HepG2 (cell line): ENCODE measurements around the gene FRMD4A. TPM values are rescaled to one million over a fixed set of nuclear protein-coding genes. Genes with fewer than 3 reads are reported as not detected.

ENCODE experiments used
- ATAC-seq: fragments of 200-7000 bp; cut with Tn5 transposase; 3 replicates; pipeline ENCODE4 v1.9.1; 2020; ENCODE audit warnings: mild to moderate bottlenecking, moderate library complexity
- BruUV-seq: library from RNA; stranded (reverse); fragments of 400-500 nt; replicated peaks from 2 replicates; lab custom pipeline; 2021; lab: Mats Ljungman, UMichigan
- CTCF ChIA-PET: fragments of 300-600 bp; formaldehyde crosslinking; extraction: SDS; loops from one replicate; lab custom pipeline; 2021; ENCODE audit warnings: low total read pairs, inconsistent platforms, low intra/inter-chr PET ratio; lab: Yijun Ruan, JAX
- POLR2A ChIA-PET: fragments of 350-600 bp; sonication (Branson Sonifier 250); formaldehyde crosslinking; loops from one replicate; lab custom pipeline; 2020; ENCODE audit warnings: antibody characterized with exemption, inconsistent platforms; lab: Yijun Ruan, JAX
- DNase-seq: peaks from one replicate; pipeline ENCODE4 v3.0.0-alpha.2; 2015; ENCODE audit warnings: low spot score
- FAIRE-seq: peaks from 3 replicates; lab custom pipeline; 2011; peaks lifted over from hg19 to GRCh38; lab: Jason Lieb, UNC
- H2AFZ ChIP-seq: one replicate; pipeline ENCODE4 v1.6.1; 2011; ENCODE audit warnings: low read length, inconsistent platforms
- H3K27ac ChIP-seq: fragments of 300-600 bp; 3 replicates; pipeline ENCODE4 v1.8.0; 2011; ENCODE audit warnings: mixed run types, mild to moderate bottlenecking, mixed read lengths, low read length, inconsistent platforms; ENCODE audit not compliant: insufficient read depth; ENCODE audit errors: extremely low read length
- H3K27me3 ChIP-seq, 2 experiments: fragments of 200-600 bp in 1 of 2; 2 replicates in 1 of 2; 3 replicates in 1 of 2; pipeline versions ENCODE4 v1.6.0 to v1.8.0; 2011; ENCODE audit warnings: low read length in 2 of 2, mild to moderate bottlenecking in 2 of 2, moderate library complexity in 2 of 2, inconsistent platforms in 1 of 2; ENCODE audit not compliant: insufficient read depth in 2 of 2, control insufficient read depth in 1 of 2
- H3K36me3 ChIP-seq, 2 experiments: fragments of 200-600 bp in 1 of 2; replicated peaks in 1 of 2; 2 replicates in 1 of 2; 3 replicates in 1 of 2; pipeline versions ENCODE4 v1.5.1 to v1.8.0; 2011; ENCODE audit warnings: low read length in 2 of 2, inconsistent platforms in 1 of 2; ENCODE audit not compliant: insufficient read depth in 2 of 2, control insufficient read depth in 1 of 2
- H3K4me1 ChIP-seq: 2 replicates; pipeline ENCODE4 v1.5.1; 2012; ENCODE audit warnings: low read length, inconsistent platforms; ENCODE audit not compliant: insufficient read depth
- H3K4me2 ChIP-seq: 2 replicates; pipeline ENCODE4 v1.6.0; 2011; ENCODE audit warnings: low read depth, low read length, inconsistent platforms
- H3K4me3 ChIP-seq, 3 experiments: fragments of 200-600 bp in 1 of 3; sonication (generic), shearing (Covaris generic) in 1 of 3; replicated peaks in 1 of 3; 2 replicates each; pipeline ENCODE4 v1.5.1; 2011 to 2016; ENCODE audit warnings: low read length in 3 of 3, inconsistent platforms in 2 of 3, low read depth in 2 of 3, mild to moderate bottlenecking in 2 of 3, control low read depth in 1 of 3, mixed read lengths in 1 of 3; ENCODE audit not compliant: insufficient read depth in 1 of 3
- H3K79me2 ChIP-seq: one replicate; pipeline ENCODE4 v1.6.1; 2011; ENCODE audit warnings: low read length, inconsistent platforms; ENCODE audit not compliant: insufficient read depth
- H3K9ac ChIP-seq: 2 replicates; pipeline ENCODE4 v1.6.0; 2011; ENCODE audit warnings: mild to moderate bottlenecking, low read depth, low read length, inconsistent platforms; ENCODE audit not compliant: insufficient read depth
- H3K9me3 ChIP-seq: 2 replicates; pipeline ENCODE4 v1.5.1; 2012; ENCODE audit warnings: mild to moderate bottlenecking, low read length
- H4K20me1 ChIP-seq: 2 replicates; pipeline ENCODE4 v1.6.0; 2011; ENCODE audit warnings: inconsistent platforms, mild to moderate bottlenecking, low read length, moderate library complexity; ENCODE audit not compliant: insufficient read depth
- BCL6 ChIP-seq: IDR thresholded peaks from 2 replicates; pipeline ENCODE4 v1.6.1; 2016; ENCODE audit warnings: missing genetic modification reagents, missing compliant biosample characterization
- CAMTA2 ChIP-seq: sonication (generic); formaldehyde crosslinking; IDR thresholded peaks from 2 replicates; pipeline ENCODE4 v1.4.0; 2020; ENCODE audit warnings: mild to moderate bottlenecking, missing genetic modification reagents, borderline replicate concordance
- FLYWCH1 ChIP-seq: sonication (generic); formaldehyde crosslinking; IDR thresholded peaks from 2 replicates; pipeline ENCODE4 v1.8.1; 2023; ENCODE audit warnings: mild to moderate bottlenecking, missing genetic modification reagents
- ISX ChIP-seq: sonication (generic); formaldehyde crosslinking; conservative IDR thresholded peaks from 2 replicates; pipeline ENCODE4 v1.5.0; 2020; ENCODE audit warnings: missing genetic modification reagents
- KDM1A ChIP-seq: IDR thresholded peaks from 2 replicates; pipeline ENCODE4 v1.6.1; 2016; ENCODE audit warnings: missing compliant biosample characterization
- LCORL ChIP-seq, 2 experiments: fragments of 450-650 bp in 1 of 2; sonication (generic) in 1 of 2; formaldehyde crosslinking in 1 of 2; IDR thresholded peaks; 2 replicates each; pipeline versions ENCODE4 v1.5.0 to v1.6.1; 2017 to 2020; ENCODE audit warnings: antibody characterized with exemption in 1 of 2, missing genetic modification reagents in 1 of 2
- NFYB ChIP-seq: sonication (generic); formaldehyde crosslinking; IDR thresholded peaks from 2 replicates; pipeline ENCODE4 v1.4.0; 2020; ENCODE audit warnings: missing genetic modification reagents
- RERE ChIP-seq: IDR thresholded peaks from 2 replicates; pipeline ENCODE4 v1.6.1; 2016; ENCODE audit warnings: low read depth, missing genetic modification reagents, missing compliant biosample characterization
- SNAPC2 ChIP-seq: sonication (generic); formaldehyde crosslinking; IDR thresholded peaks from 2 replicates; pipeline ENCODE4 v1.8.1; 2022; ENCODE audit warnings: mild to moderate bottlenecking, missing genetic modification reagents
- SNRNP70 ChIP-seq: fragments of 200-400 bp; formaldehyde crosslinking; IDR thresholded peaks from 2 replicates; pipeline ENCODE4 v1.6.1; 2017; ENCODE audit warnings: mild to moderate bottlenecking, low read depth, low read length, moderate library complexity
- TP53 ChIP-seq: sonication (generic); formaldehyde crosslinking; conservative IDR thresholded peaks from 2 replicates; pipeline ENCODE4 v1.4.0; 2020; ENCODE audit warnings: missing genetic modification reagents
- YEATS4 ChIP-seq: sonication (generic); formaldehyde crosslinking; IDR thresholded peaks from 2 replicates; pipeline ENCODE4 v1.4.0; 2020; ENCODE audit warnings: missing genetic modification reagents, borderline replicate concordance
- ZBTB21 ChIP-seq: sonication (generic); formaldehyde crosslinking; IDR thresholded peaks from 2 replicates; pipeline ENCODE4 v1.4.0; 2020; ENCODE audit warnings: missing genetic modification reagents
- ZMYM3 ChIP-seq: sonication (generic); formaldehyde crosslinking; IDR thresholded peaks from 2 replicates; pipeline ENCODE4 v1.5.1; 2020; ENCODE audit warnings: mild to moderate bottlenecking, missing genetic modification reagents
- ZNF101 ChIP-seq: sonication (generic); formaldehyde crosslinking; IDR thresholded peaks from 2 replicates; pipeline ENCODE4 v1.4.0; 2020; ENCODE audit warnings: mild to moderate bottlenecking, low read depth, missing genetic modification reagents, borderline replicate concordance
- ZNF180 ChIP-seq: sonication (generic); formaldehyde crosslinking; IDR thresholded peaks from 2 replicates; pipeline ENCODE4 v1.4.0; 2020; ENCODE audit warnings: low read depth, missing genetic modification reagents, borderline replicate concordance
- ZNF329 ChIP-seq: sonication (generic); formaldehyde crosslinking; IDR thresholded peaks from 2 replicates; pipeline ENCODE4 v1.9.0; 2021; ENCODE audit warnings: low read depth, mild to moderate bottlenecking, missing genetic modification reagents
- ZNF7 ChIP-seq: IDR thresholded peaks from 2 replicates; pipeline ENCODE4 v1.6.1; 2016; ENCODE audit warnings: missing biosample characterization, missing genetic modification reagents
- WGBS: methylation state at CpG from one replicate; pipeline ENCODE4 v1.1.6; 2017; ENCODE audit warnings: low lambda C conversion rate; 5-methylcytosine and 5-hydroxymethylcytosine counted together
- in situ Hi-C: cut with HindIII; loops from 2 replicates; pipeline ENCODE4 v1.10.0; 2017; ENCODE audit warnings: low pct_unique_long_range_greater_than_20kb; ENCODE audit not compliant: extremely low pct_ligation_motif_present
- intact Hi-C: fragments of 100-400 bp; cut with micrococcal nuclease; formaldehyde crosslinking; loops from one replicate; pipeline ENCODE4 v1.10.0; 2022; ENCODE audit not compliant: unreplicated experiment
- polyA plus RNA-seq, 8 experiments: library from polyadenylated mRNA; depleted of rRNA in 3 of 8; stranded (reverse) in 7 of 8; unstranded in 1 of 8; fragments of >200 nt; fragmentation: Illumina TruSeq in 4 of 8; extraction: Trizol in 4 of 8; gene quantifications; 2 replicates each; pipeline versions ENCODE4 v1.2.1 to v1.2.3, GENCODE V29; 2011 to 2016; ENCODE audit warnings: low read depth in 4 of 8, missing spikeins in 1 of 8, mixed read lengths in 1 of 8; ENCODE audit not compliant: insufficient read depth in 1 of 8
- total RNA-seq, 5 experiments: library from RNA; depleted of rRNA; stranded (reverse); fragments of >200 nt; fragmentation: Illumina TruSeq; extraction: Trizol; gene quantifications; 2 replicates each; pipeline ENCODE4 v1.2.3, GENCODE V29; 2016; ENCODE audit warnings: low read depth in 1 of 5

Gene FRMD4A
- total and polyA plus RNA-seq, 2 of the 13 experiments (the other 11 are each of a cell fraction or from before 2014, with no cell fraction given), result 0.09 to 0.26 TPM

- no TSS peak for BruUV-seq
- no peak overlapping the region for H3K9ac ChIP-seq
Measured at GRCh38 chr10:13911821-13912520, 418.8 kb downstream of the FRMD4A start.

More at GRCh38 chr10:13911821-13912520, 418.8 kb downstream of the FRMD4A start:
- TF ChIP-seq ZNF7 (CRISPR knock-in tag) (no peak), ZBTB21 (no peak), FLYWCH1 (CRISPR knock-in tag) (no peak), SNRNP70 (no peak), ZMYM3 (CRISPR knock-in tag) (no peak), BCL6 (CRISPR knock-in tag) (no peak), ZNF101 (CRISPR knock-in tag) (no peak), CAMTA2 (CRISPR knock-in tag) (no peak), TP53 (CRISPR knock-in tag) (no peak), KDM1A (CRISPR knock-in tag) (no peak), NFYB (CRISPR knock-in tag) (no peak), LCORL (IDR thresholded peaks at IDR 0.05) (no peak), LCORL (CRISPR knock-in tag; IDR thresholded peaks at IDR 0.05) (no peak), ISX (CRISPR knock-in tag) (no peak), SNAPC2 (no peak), ZNF180 (CRISPR knock-in tag) (no peak), RERE (CRISPR knock-in tag) (no peak), ZNF329 (no peak), YEATS4 (CRISPR knock-in tag) (no peak)
- Histone ChIP-seq H3K79me2 (no peaks in the 10 kb centered on the region), H3K36me3 (no peaks in the 10 kb centered on the region), H3K4me1 (peaks cover 10% of the 10 kb centered on the region), H4K20me1 (no peaks in the 10 kb centered on the region), H3K9me3 (no peaks in the 10 kb centered on the region), H3K27ac (no peak overlapping the region), H3K4me3 (no peak overlapping the region), H2AFZ (no peak overlapping the region), H3K4me2 (no peak overlapping the region), H3K27me3 (no peaks in the 10 kb centered on the region; a peak in 1 of 5 replicates)
- POLR2A ChIA-PET, result no interaction called here
- intact Hi-C loops (no loop called here), in situ Hi-C loops (no loop called here)
- ATAC-seq (no peak), FAIRE-seq (no peak), DNase-seq (no peak)
- WGBS, result 52% methylated on average over 1 of the region's 2 CpGs
- CTCF ChIA-PET, result no interaction called here
